GM21526 (cell line): Measurements from ENCODE around the gene PLK3.
"Not testable (repeated sequence)": the region's sequence is repeated elsewhere in the genome, so short reads cannot be mapped to it uniquely, and the experiment has no call there.

ENCODE experiments used
- ATAC-seq: cut with Tn5 transposase; IDR thresholded peaks from one replicate; pipeline ENCODE4 v1.9.1; 2021; ENCODE audit warnings: moderate library complexity; ENCODE audit not compliant: unreplicated experiment, low FRiP score

The PLK3 gene

GRCh38 chr1:44808063-44808937, 8.1 kb downstream of the PLK3 start, which contains the start of gene BTBD19:
Gene BTBD19, plus strand, starts transcription at chr1:44808523. Its CDS starts 298 bp downstream, at chr1:44808821.
- no peak for ATAC-seq

DNA sequence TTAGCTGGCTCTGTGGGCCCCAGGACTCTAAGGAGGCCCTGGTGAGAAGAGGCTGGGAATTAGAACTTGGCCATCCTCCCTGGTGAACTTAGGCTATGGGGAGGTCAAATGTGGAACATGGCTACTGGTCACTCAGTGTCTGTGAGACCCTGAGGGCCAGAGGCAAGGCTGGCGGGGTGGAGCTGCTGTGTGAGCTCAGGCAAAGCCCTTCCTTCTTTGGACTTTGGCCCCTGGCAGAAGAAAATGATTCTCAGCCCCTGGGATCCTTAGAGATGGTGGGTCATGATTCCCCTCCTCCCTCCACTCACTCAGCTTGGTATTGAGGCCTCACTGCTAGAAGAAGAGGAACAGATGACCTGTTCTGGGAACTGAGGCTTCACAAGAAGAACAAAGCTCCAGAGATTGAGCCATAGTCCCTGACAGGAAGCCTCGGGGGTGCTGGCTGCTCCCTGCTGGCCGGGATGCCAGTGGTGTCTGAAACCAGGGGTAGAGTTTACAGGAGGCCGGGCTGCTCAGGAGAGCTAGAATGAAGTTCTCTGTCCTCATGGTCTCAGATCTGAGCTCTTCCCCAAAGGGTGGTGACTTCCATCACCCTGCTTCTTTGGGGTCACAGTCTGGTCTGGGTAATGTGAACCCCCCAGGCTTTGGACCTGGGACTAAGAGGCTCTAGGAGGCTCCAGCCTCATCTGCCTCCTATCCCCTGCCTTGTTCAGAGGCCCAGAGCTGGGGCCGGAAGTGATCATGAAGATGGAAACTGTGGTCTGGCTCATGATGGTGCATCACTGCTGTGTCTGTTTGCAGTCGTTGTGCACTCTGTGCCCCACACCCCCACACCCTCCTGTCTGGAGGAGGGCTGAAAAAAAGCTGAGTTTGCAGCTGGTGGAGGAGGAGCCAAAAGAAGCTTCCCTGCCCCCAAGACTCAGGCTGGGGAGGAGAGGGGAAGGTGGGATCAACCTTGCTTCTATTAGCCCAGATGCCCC, 9.1 kb downstream of the PLK3 start:
- peak; percentile 36 for ATAC-seq

DNA sequence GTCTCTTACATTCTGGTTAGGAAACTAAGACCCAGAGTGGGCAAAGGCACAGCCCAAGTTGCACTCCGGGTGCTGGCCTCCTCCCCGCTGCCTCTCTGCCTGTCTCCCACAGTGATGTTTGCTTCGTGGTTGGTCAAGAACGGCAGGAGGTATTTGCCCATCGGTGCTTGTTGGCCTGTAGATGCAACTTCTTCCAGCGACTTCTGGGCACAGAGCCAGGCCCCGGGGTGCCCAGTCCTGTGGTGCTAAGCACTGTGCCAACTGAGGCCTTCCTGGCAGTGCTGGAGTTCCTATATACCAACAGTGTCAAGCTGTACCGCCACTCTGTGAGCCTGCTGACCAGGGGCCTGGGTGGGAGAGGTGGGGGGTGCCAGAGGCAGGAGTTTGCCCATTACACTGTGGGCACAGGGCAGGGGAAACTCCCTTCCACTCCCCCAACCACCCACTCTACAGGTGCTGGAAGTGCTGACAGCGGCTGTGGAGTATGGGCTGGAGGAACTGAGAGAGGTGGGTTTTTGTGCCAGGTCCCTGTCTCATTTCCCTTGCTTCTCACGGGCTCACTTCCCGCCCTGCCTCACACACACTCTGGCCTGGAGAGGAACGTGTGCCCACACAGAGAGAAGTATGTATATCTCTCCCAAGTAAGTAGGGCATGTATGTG, 10.1 kb downstream of the PLK3 start:
- ATAC-seq = no peak

DNA sequence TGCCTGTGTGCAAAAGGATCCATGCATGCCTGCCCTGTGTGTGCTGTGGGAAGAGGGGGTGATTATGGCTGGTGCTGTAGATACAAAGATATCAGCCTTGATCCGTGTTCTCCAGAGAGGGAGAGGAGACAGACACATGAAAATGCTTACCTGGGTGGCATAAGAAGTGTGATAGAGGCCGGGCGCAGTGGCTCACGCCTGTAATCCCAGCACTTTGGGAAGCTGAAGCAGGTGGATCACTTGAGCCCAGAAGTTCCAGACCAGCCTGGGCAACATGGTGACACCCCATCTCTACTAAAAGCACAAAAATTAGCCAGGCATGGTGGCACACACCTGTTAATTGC, 10.6 kb downstream of the PLK3 start:
- ATAC-seq = not testable (repeated sequence)

DNA sequence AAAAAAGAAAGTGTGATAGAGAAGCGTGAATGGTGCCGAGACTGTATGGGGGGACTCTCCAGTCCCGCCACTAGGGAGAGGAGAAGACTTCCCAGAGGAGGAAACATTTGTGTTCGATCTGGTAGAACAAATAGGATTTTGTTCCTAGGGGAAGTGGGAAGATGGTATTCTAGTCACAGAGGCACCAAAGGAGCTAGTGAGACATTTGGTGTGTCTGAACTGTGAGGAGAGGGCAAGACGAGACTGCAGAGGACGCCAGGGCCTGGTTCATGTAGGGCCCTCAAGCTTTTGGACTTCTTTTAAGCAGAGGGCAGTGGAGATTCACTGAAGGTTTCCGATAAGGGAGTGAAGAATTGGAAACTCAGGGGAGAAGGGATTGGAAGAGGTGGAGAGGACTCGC, 11.1 kb downstream of the PLK3 start:
- ATAC-seq = no peak

- ATAC-seq = no peak
Measured at GRCh38 chr1:44812822-44813543, 12.8 kb downstream of the PLK3 start.

DNA sequence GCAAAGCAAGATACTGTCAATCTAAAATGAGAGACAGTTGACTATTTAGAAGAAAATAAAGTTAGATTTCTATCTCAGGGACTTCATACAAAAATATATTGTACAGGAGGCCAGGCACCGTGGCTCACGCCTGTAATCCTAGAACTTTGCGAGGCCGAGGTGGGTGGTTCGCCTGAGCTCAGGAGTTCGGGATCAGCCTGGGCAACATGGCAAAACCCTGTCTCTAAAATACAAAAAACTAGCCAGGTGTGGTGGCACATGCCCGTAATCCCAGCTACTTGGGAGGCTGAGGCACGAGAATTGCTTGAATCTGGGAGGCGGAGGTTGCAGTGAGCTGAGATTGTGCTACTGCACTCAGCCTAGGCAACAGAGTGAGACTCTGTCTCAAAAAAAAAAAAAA, 15.7 kb downstream of the PLK3 start:
- ATAC-seq = not testable (repeated sequence)

DNA sequence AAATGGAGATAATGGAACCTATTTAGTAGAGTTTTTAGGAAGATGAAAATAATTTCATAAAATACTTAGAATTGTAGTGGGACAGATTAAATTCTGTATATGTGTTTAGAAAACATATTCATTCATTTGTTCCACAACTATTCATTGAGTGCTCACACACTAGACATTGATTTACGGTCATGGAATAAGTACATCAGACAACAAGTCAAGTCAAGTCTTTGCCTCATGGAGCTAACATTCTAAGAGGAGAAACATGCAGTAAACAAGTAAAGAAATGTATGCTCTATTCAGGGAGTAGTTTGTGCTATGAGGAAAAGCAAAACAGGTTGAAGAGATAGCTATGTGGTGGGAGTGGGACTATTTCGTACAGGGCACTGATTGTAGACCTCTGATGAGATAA, 17.1 kb downstream of the PLK3 start:
- no peak for ATAC-seq

DNA sequence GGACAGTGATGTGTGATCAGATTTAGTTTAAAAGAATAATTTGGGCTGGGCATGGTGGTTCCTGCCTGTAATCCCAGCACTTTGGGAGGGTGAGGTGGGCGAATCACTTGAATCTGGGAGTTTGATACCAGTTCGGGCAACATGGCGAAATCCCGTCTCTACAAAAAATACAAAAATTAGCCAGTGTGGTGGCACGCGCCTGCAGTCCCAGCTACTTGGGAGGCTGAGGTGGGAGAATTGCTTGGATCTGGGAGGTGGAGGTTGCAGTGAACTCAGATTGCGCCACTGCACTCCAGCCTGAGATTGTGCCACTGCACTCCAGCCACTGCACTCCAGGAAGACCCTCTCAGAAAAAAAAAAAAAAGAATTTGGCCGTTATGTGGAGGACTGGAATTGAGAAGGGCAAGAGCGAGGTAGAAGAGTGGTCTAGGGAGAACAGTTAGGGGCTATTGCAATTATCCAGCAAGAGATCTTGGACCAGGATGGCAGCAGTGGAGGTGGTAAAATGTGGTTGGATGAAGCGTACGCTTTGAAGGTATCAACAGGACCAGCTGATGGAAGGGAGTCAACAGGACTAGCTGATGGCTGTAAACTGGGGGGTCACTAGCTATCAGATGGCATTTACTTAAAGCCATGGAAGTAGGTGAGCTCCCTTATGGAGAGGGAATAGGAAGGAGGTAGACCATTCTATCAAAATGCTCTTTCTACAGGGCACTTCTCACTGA, 17.8 kb downstream of the PLK3 start:
- no peak for ATAC-seq

- no peak for ATAC-seq
Measured at GRCh38 chr1:44819196-44819607, 19.0 kb downstream of the PLK3 start.

DNA sequence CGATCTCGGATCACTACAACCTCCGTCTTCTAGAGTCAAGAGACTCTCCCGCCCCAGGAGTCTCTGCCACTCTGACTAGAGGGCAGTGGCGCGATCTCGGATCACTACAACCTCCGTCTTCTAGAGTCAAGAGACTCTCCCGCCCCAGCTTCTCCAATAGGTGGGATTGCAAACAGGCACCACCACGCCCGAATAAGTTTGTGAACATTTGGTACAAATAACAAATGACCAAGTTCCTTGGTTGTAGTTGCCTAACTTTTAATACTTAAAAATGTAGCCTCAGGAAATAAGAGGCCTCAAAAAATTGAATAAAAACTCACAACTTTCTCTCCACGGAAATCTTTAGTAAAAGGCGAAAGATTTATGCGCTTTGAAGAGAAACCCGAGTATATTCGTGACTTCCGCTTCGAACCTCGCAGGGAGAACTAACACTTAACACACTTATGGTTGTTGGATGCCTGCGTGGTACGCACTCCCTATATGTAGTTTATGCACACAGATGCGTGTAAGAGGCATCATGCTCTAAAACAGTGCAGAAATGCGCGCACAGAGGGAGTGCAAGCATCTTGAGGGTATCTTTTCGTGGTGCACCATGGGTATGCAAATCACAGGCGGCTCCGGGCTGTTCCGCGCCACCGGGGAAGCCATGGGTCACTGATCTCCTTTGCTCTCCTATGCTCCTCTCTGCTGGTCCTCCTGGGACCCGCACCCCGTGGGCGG, 19.6 kb downstream of the PLK3 start:
- ATAC-seq = peak; percentile 72

DNA sequence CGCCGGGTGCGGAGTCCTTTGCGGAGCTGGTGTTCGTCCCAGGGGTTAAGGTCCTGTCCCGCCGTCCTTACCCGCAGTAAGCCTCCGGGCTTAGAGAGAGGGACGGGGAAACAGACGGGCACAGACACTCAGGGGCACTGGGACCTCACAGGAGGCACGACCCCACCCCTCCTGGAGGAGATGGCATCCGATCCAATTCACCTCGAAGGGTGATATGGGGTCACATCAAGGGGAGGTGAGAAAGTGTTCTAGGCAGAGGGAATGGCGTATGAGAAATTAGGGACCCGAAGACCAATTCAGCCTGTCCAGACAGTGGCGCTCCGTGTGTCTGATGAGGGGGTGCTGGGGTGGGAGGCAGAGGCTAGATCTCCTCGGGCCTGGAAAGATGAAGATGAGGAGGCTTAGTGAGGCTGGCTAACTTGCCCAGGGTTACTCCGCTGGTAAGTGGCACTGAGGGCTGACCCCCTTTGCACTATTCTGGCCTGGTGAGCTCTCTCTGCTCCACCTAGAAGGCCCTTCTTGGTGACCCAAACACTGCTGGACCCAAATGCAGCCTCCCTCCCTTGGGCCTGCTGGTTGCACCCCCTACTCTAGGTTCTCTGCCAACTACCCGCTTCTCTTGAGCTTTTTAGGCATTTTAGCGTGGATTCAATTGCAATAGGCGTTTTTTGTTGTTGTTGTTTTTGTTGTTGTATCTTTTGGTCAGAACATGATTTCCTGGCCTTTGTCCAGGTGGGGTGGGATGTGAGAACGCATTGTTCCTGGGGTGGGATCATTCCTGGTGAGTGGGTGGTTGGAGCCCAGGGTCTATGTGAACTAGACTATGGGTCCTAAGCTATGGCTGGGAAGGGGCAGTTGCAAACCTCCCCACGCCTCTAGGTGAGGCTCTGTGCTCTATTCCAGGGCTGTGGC, 20.4 kb downstream of the PLK3 start:
- ATAC-seq = no peak

GRCh38 chr1:44821240-44821715, 21.1 kb downstream of the PLK3 start:
- ATAC-seq = no peak

- no peak for ATAC-seq
Measured at GRCh38 chr1:44822131-44822701, 22.0 kb downstream of the PLK3 start.

- no peak for ATAC-seq
Measured at GRCh38 chr1:44822981-44823451, 22.8 kb downstream of the PLK3 start.

DNA sequence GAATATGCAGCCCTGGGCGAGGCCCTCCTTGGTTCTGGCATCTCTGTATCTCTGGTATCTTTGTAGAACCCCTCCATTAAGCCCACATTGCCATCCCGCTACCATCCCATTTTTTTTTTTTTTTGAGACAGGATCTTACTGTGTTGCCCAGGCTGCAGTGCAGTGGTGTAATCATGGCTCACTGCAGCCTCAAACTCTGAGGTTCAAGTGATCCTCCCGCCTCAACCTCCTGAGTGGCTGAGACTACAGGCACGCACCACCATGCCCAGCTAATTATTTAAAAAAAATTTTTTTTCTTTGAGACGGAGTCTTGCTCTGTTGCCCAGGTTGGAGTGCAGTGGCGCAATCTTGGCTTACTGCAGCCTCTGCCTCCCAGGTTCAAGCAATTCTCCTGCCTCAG, 24.2 kb downstream of the PLK3 start:
- not testable (repeated sequence) for ATAC-seq
